Glomerular endothelial cell (primary cell): ENCODE results near the gene GPA33. TPM values are rescaled to one million over a fixed set of nuclear protein-coding genes. Genes with fewer than 3 reads are reported as not detected.
A peak's percentile ranks its signal among the peaks of the same experiment; 100 is the strongest.
"Not testable (repeated sequence)": the region's sequence is repeated elsewhere in the genome, so short reads cannot be mapped to it uniquely, and the experiment has no call there.

ENCODE experiments used
- DNase-seq: peaks from one replicate; pipeline ENCODE4 v3.0.0-alpha.2; 2011; ENCODE audit warnings: low read depth, low spot score; ENCODE audit errors: extremely low read depth
- total RNA-seq: library from RNA; depleted of rRNA; stranded (reverse); fragments of >200 nt; gene quantifications from 2 replicates; pipeline ENCODE4 v1.2.3, GENCODE V29; 2015

The GPA33 gene
- total RNA-seq, 1 donor from 2014 or later = not detected

DNA sequence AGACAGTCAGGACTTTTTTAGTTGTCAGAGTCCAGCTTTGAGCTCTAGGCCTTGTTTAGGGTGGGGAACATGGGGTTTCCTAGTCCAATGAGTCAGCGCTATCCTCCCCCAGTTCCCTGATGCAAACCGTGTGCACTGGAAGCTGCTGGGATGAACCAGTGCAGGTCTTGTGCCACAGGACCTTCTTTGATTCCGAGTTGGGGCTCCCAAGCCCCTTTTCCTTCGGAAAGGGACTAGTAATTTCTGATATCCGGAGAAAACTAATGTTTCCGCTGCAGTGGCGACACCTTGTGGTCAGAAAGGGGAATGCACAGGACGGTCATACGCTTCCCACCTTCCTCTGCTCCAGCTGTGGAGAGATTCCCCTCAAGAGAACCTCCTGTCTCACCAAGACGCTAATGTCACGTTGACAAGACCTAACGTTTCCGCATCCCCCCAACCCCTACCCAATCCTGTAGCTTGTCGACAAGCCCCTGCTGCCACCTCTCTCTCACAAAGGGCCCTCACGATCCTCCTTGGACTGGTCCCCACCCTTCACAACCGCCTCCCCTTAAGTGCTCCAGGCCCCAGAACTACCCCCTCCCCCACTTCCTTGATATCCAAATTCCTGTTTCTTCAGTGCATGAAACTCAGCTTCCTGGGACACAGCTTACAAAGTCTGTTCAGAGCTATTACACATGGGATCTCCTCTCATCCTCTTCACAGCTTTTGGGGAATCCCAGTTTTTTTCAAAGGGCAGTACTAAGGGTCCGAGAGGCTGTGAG, 30.9 kb downstream of the GPA33 start:
- DNase-seq = peak; percentile 31

DNA sequence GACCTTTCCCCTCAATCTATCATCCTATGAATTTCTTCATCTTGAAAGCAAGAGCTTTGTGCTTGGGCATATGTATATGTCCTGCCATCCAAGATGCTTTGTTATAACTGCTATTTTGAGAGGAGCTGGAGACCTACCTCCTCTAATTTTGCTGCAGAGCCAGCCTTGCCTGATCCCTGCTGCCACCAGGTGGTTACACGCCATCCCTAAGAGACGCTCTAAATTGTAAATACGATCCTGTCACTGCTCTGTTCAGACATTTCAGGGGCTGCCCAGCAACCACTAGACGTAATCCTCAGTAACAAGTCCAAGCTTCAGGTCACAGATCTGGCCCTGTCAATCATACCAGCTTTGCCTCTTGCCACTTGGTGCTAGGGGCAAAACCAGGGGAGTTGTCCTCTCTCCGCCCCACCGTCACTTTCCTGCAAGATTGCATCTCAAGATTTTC, 32.9 kb downstream of the GPA33 start:
- DNase-seq = no peak

DNA sequence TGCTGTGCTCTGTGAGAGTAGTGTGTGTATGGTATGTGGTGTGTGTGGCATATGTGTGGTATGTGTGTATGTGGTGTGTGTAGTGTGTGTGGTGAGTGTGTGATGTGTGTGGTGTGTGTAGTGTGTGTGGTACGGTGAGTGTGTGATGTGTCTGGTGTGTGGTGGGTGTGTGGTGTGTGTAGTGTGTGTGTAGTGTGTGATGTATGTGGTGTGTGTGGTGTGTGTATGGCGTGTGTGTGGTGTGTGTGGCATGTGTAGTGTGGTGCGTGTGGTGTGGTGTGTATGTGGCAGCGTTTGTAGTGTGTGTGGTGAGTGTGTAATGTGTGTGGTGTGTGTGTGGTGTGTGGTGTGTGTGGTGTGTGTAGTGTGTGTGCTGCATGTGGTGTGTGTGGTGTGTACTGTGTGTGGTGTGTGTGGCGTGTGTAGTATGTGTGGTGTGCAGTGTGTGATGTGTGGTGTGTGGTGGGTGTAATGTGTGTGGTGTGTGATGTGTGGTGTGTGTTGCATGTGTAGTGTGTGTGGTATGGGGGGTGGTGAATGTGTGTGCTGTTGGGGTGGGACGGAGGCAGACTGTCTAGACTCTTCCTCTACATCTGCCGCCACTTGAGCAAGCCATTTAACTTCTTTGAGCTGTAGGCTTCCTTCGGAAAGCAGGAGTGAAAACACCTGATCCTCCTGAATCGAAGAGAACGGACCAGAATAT, 33.5 kb downstream of the GPA33 start:
- DNase-seq = no peak

DNA sequence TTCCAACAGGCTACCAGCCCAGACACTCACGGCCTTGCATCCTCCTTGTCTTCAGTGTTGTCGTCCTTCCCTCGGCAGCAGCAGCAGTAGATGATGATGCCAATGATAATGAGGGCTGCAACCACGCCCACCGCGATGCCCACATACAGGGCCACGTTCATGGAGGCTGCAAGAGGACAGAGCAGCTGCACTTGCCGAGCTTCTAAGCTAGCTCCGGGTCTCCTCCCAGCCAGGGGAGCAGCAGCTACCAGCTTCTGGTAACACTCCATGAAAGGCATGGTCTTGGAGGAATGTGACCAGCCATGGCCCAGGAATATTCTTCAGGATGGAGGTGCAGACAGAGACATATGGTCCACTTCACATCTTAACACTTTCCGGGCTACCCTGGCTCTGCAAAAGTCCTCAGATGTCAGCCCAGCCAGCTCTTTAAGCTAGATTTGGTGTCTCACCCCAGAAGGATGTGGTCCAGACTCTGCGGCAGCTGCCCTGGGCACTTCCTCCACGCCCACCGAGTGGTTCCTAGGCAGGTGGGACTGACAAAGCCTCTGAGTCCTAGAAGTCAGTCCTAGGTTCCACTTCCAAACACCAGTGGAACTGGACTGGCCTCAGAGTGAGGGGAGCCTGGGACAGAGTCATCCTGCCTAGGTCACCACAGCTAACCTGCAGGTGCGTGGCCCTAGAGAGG, 35.1 kb downstream of the GPA33 start:
- DNase-seq = no peak

DNA sequence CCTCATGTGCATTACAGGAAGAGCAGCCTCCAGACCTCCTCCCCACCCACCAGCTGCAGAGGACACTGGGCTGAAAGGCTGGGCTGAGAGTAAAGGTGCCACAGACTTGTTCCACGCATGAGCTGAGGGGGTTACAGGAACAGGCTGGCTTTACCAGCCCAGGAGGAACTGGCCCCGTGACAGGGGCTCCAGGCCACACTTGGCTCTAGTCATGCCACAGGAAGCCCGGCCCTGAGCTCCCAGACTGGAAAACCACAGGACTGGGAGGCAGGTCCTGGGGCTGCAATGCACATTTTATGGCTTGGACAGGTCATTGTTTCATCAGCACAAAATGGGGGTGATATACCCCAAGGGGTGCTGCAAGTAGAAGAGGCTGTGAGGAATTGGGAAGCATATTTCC, 35.6 kb downstream of the GPA33 start:
- DNase-seq = no peak

DNA sequence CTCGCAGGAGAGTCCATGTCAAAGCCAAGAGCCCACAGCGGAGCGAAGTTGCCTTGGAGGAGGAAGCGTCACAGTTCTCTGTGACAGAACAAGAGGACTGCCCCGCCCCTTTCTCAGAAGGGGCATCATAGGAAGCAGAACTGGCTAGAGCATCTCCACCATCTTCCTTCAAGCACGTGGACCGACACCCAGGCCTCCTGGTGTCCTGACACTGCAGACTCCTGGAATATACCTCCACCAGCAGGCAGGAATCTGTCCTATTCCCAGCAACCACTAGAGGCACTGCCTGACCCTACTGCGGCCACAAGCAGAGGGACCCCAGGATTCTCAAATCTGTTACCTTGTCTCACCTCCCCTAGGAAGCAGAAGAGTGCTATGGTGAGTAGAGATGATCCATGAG, 37.8 kb downstream of the GPA33 start:
- DNase-seq = no peak

DNA sequence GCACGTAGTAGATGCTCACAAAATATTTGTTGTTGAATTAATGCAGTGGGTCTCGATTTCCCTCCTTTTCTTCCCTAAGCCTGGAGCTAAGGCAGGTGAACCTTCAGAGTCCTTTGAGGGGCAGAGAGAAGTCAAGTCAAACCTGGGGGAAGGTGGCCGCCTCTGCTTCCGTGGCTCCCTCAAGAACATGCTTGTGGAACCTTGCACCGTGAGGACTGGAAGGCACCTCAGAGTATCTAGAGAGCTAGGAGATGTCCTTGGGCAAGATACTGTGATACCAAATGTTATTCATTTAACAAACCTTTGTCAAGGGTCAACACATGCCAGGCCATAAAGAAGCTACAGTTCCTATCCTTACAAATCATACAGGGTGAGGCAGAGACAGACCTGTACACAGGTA, 38.3 kb downstream of the GPA33 start:
- DNase-seq = no peak

DNA sequence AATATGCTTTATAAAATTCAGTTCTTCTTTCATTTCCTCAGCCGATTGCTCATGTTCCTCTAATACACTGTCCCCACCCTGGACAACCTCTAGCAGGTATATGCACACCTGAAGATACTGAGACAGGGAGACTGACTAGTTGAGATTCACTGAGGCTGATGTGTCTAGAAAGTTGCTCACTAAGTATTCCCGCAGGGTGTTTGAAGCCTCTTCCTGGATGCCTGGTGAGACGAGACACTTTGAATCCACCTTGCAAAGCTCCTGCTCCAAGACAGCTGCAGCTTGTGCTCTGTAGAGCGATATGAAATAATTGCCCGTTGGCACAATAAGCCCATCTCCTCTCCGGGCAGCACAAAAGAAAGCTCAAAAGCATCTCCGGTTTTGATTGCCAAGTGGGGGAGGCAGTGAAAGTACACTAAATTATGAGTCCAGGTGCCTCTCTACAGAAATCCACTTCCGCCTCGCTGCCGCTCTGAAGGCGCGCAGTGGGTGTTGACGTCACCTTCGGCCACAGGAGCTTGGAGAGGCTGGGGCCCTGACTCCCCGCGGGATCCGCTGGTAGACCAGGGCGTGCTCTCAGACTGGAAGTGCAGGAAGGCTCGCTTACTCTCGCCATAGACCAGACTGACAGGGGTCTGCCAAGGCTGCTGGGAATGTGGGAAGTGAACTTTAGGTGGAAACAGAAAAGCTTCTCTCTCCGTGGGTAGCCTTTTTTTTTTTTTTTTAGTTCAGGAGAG, 46.3 kb downstream of the GPA33 start:
- DNase-seq = no peak

DNA sequence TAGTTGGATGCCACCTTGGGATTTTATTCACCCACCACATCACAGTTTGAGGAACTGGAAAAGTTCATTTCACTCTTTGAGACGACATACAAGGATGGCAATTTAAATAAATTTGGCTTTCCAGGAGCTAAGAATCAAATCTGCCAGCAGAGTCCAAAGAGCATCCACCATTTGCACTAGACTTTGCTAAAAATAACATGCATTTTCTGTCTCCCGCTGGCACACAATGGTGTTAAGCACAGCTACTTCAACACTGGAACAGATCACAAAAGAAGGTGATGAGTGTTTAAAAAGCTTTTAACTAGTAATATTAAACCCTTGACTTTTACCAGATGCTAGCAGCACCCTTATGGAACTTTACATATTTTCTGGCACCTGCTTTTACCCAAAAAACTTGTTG, 56.5 kb downstream of the GPA33 start:
- no peak for DNase-seq

DNA sequence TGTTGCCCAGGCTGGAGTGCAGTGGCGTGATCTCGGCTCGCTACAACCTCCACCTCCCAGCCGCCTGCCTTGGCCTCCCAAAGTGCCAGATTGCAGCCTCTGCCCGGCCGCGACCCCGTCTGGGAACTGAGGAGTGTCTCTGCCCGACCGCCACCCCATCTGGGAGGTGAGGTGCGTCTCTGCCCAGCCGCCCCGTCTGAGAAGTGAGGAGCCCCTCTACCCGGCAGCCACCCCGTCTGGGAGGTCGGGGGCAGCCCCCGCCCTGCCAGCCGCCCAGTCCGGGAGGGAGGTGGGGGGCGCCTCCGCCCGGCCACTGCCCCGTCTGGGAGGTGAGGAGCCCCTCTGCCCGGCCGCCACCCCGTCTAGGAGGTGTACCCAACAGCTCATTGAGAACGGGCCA, 60.6 kb downstream of the GPA33 start:
- not testable (repeated sequence) for DNase-seq

DNA sequence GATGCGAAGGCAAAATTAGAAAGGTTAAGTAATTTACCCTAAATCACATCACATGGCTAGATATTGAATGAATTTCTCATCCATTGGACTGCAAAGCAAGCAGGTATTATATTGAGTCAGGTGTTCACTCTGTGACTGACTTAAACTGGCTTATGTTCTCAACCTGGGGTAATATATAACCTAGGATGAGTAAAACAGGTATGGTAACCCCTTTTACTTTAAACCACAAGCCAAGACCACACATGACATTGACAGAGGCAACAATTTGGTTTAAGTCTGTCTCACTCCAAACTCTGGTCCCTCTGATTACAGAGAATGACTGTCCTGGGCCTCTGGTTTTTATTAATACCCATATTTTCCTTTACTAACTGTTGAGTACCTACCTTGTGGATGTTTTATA, 67.8 kb downstream of the GPA33 start:
- DNase-seq = no peak

DNA sequence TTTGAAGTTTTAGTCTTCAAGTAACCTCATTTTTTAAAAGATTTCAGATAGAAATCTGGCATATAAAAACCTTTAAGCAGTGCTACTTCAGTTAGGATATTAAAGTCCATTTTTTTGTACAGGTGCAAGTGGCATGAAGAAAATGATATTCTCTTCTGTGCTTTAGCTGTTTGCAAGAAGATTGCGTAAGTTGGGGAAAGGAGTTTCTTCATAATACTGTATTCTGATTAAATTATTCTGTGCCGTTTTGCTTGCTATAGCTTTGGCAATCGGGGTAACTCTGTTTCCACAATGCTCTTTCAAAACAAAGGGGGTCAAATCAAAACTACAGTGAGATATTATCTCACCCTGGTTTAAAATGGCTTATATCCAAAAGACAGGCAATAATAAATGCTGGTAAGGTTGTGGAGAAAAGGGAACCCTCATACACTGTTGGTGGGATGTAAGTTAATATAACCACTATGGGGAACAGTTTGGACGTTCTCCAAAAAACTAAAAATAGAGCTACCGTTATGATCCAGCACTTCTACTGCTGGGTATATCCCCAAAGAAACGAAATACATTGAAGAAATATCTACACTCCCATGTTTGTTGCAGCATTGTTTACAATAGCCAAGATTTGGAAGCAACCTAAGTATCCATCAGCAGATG, 74.0 kb downstream of the GPA33 start:
- DNase-seq = no peak

DNA sequence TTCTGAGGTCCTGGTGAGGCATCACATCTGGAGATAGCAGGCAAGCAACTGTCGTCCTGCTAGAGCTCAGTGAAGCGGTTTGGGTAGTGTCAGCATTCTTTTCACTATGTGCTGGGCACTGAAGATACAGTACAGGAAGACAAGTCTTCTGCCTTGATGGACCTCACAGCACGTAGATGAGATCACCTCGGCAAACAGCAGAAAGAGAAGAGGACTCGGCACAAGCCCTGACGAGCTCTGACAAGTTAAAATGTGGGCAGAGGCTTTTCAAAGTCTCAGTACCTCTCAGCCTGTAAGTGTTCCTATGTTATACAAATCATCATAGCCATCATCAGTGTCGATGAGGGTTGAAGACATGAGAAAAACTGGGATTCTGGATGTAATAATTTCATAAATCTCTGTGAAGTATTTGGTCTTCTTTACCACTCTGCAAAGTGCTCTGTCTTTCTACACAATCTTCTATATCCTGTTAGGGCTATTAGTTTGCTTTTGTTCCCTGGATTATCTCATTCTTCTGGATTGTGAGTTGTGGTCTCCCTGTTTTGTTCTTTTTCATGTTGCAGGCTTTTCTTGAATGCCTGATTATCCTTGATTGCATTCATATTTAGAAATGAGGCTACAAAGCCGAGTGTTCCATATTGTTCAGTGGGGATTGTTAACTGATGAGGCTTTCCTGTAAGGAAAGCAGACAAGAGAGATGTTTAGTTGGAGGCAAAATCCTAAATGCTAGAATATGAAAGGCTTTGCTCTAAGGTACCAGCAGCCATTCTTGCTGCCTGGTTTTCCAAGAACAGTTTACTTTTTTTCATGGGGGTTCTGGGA, 76.9 kb downstream of the GPA33 start:
- DNase-seq = no peak

DNA sequence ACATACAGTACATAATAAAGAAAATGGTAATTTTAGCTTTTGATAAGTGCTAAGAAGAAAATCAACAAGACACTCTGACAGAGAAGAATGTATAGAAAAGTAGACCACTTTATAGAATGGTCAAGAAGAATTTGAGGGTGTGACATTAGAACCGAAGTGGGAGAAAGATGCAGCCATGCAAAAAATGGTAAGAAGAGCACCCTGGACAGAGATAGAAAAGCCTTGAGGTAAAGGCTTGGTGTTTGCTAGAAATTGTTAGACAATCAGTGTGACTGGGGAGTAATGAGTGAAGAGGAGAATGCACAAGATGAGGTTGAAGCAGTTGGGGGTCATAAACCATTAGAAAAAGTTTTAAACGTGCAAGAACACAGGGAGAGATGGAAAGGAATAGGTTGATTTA, 77.6 kb downstream of the GPA33 start:
- no peak for DNase-seq

DNA sequence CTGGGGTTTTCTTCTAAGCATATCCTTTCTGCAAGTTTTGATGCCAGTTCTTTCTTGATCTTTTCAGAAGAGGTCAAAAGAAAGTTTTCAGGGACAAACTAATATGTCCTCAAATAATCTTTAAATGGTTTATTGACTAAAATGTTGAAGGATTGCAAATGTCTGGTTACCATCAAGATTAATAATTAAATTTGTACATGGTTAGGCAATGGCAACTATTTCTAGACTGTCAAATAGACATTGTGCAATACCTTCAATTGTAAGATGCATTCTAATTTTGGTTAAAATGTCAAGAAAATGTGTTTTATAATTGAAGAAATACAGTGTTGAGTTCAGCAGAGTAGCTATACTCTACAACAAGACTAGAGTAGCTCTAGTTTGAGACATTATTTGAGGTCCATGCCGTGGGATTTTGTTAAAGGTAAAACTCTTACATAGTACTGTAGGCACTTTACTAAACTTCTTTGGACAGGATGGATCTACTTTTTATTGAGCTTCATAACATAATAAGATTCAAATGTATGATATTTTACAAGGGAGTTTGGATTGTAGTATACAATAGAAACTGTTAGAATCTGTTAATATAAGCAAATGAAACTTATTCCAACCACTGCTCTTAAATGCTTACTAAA, 78.5 kb downstream of the GPA33 start:
- DNase-seq = no peak

DNA sequence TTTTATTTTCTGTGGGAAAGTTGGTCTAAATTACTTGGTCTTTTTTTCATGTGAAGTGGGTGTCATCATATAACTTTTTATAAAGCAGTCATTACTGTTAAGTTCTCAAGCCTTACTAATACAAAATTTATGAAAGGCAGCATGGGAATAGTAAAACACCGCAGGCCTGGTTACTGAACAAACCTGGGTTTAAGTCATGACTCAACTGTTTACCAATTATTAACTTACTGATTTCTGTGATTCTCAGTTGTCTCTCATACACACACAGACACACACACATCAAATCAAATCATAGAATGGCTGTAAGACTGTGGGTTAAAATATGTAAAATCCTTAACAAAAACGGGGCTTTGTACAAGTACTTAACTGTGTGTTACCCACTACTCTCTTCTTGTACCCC, 86.5 kb downstream of the GPA33 start:
- no peak for DNase-seq
